Smooth muscle cell (in vitro differentiated cells): ENCODE measurements around the gene CAPN2. TPM values are rescaled to one million over a fixed set of nuclear protein-coding genes. Genes with fewer than 3 reads are reported as not detected.
"Not testable (repeated sequence)": the region's sequence is repeated elsewhere in the genome, so short reads cannot be mapped to it uniquely, and the experiment has no call there.

Experiments used
- DNase-seq: peaks from one replicate; lab custom pipeline; 2025; ENCODE audit not compliant: unreplicated experiment; lab: John Stamatoyannopoulos, UW
- H2AFZ ChIP-seq: fragments of 200-600 bp; sonication (generic); 2 replicates; pipeline ENCODE4 v1.6.0; 2016; ENCODE audit warnings: antibody characterized with exemption, low read depth, mild to moderate bottlenecking
- H3F3A ChIP-seq: fragments of 200-600 bp; sonication (generic); 2 replicates; pipeline ENCODE4 v1.6.0; 2017; ENCODE audit warnings: antibody characterized with exemption, low read depth
- H3K27ac ChIP-seq: fragments of 200-600 bp; sonication (generic); 2 replicates; pipeline ENCODE4 v1.5.1; 2016; ENCODE audit warnings: low read depth, mild to moderate bottlenecking
- H3K27me3 ChIP-seq: fragments of 200-600 bp; sonication (generic); 2 replicates; pipeline ENCODE4 v1.6.1; 2016; ENCODE audit warnings: low read depth, mild to moderate bottlenecking
- H3K36me3 ChIP-seq: fragments of 200-600 bp; sonication (generic); 2 replicates; pipeline ENCODE4 v1.5.1; 2016; ENCODE audit warnings: low read depth
- H3K4me1 ChIP-seq: fragments of 200-600 bp; sonication (generic); 2 replicates; pipeline ENCODE4 v1.5.1; 2016; ENCODE audit warnings: low read depth
- H3K4me2 ChIP-seq: fragments of 200-600 bp; sonication (generic); 2 replicates; pipeline ENCODE4 v1.6.0; 2016; ENCODE audit warnings: mild to moderate bottlenecking
- H3K4me3 ChIP-seq: fragments of 200-600 bp; sonication (generic); 2 replicates; pipeline ENCODE4 v1.5.1; 2016; ENCODE audit warnings: mild to moderate bottlenecking
- H3K79me2 ChIP-seq: fragments of 200-600 bp; sonication (generic); 2 replicates; pipeline ENCODE4 v1.6.0; 2016; ENCODE audit warnings: low read depth, mild to moderate bottlenecking
- H3K9ac ChIP-seq: fragments of 200-600 bp; sonication (generic); 2 replicates; pipeline ENCODE4 v1.6.0; 2016; ENCODE audit warnings: low read depth
- H3K9me3 ChIP-seq: fragments of 200-600 bp; sonication (generic); replicated peaks from 2 replicates; pipeline ENCODE4 v1.5.1; 2016; ENCODE audit warnings: low read depth
- H4K20me1 ChIP-seq: fragments of 200-600 bp; sonication (generic); 2 replicates; pipeline ENCODE4 v1.6.0; 2016; ENCODE audit warnings: low read depth
- WGBS: methylation state at CpG from one replicate; pipeline ENCODE4 v1.1.7; 2016; ENCODE audit warnings: low lambda C conversion rate; 5-methylcytosine and 5-hydroxymethylcytosine counted together
- polyA plus RNA-seq: library from polyadenylated mRNA; unstranded; fragments of >200 nt; fragmentation: Nextera tagmentation; extraction: Ambion mirVana; gene quantifications from 2 replicates; pipeline ENCODE4 v1.2.1, GENCODE V29; 2016
- total RNA-seq: library from RNA; depleted of rRNA; stranded (reverse); fragments of >200 nt; gene quantifications from 2 replicates; pipeline ENCODE4 v1.2.3, GENCODE V29; 2014
- TF ChIP-seq, protein P1 (sequence below): fragments of 200-600 bp; sonication (generic); IDR thresholded peaks from 2 replicates; pipeline ENCODE4 v1.5.1; 2017; ENCODE audit warnings: borderline replicate concordance, mild to moderate bottlenecking, antibody characterized with exemption; ENCODE audit not compliant: insufficient read depth, poor library complexity, severe bottlenecking

CAPN2 gene
- total and polyA plus RNA-seq, 2 experiments from 2014 or later = 182 to 229 TPM

GRCh38 chr1:223802602-223803001, 90.3 kb downstream of the CAPN2 start:
- H4K20me1 ChIP-seq = no peaks in the 10 kb centered on the region
- no peaks in the 10 kb centered on the region for H3K27me3 ChIP-seq
- H3K79me2 ChIP-seq = no peaks in the 10 kb centered on the region
- no peak overlapping the region for H3K27ac ChIP-seq
- H3K4me2 ChIP-seq = no peak overlapping the region
- no peak overlapping the region for H3K4me3 ChIP-seq
- no peak overlapping the region for H3K9ac ChIP-seq
- no peaks in the 10 kb centered on the region for H3F3A ChIP-seq
- no peaks in the 10 kb centered on the region for H3K4me1 ChIP-seq
- no peaks in the 10 kb centered on the region for H3K9me3 ChIP-seq
- no peak for DNase-seq
- H3K36me3 ChIP-seq = peaks cover 39% of the 10 kb centered on the region
- 92% methylated on average over 4 of the region's 4 CpGs for WGBS
- TF ChIP-seq, protein P1, sequence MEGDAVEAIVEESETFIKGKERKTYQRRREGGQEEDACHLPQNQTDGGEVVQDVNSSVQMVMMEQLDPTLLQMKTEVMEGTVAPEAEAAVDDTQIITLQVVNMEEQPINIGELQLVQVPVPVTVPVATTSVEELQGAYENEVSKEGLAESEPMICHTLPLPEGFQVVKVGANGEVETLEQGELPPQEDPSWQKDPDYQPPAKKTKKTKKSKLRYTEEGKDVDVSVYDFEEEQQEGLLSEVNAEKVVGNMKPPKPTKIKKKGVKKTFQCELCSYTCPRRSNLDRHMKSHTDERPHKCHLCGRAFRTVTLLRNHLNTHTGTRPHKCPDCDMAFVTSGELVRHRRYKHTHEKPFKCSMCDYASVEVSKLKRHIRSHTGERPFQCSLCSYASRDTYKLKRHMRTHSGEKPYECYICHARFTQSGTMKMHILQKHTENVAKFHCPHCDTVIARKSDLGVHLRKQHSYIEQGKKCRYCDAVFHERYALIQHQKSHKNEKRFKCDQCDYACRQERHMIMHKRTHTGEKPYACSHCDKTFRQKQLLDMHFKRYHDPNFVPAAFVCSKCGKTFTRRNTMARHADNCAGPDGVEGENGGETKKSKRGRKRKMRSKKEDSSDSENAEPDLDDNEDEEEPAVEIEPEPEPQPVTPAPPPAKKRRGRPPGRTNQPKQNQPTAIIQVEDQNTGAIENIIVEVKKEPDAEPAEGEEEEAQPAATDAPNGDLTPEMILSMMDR = no peak
- no peak overlapping the region for H2AFZ ChIP-seq

DNA sequence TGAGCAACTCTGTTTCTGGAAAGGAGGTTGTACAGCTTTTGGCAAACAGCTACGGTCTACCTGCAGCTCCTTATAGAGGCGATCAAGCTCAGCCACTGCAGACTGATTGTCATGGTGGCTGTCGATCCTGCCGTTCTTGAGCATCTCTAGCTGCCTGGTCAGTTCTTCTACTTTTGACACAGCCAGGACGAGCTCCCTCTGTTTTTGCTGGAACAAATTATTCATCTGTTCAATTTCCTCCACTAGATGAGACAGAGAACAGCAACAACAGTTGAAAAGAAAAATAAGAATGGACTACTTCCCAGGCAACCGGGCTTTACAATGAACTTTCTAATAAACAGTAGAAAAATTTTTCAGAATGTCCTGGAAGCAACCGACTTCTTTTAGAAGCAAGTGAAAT, 90.9 kb downstream of the CAPN2 start:
- Histone ChIP-seq H3K4me3 (no peak overlapping the region), H3K79me2 (no peaks in the 10 kb centered on the region), H3K4me2 (no peak overlapping the region), H3K9me3 (no peaks in the 10 kb centered on the region), H3F3A (no peaks in the 10 kb centered on the region), H3K27me3 (no peaks in the 10 kb centered on the region), H3K9ac (no peak overlapping the region), H4K20me1 (no peaks in the 10 kb centered on the region), H3K27ac (no peak overlapping the region), H3K36me3 (peaks cover 39% of the 10 kb centered on the region), H3K4me1 (no peaks in the 10 kb centered on the region), H2AFZ (no peak overlapping the region)
- 96% methylated on average over 7 of the region's 7 CpGs for WGBS
- DNase-seq = no peak
- TF ChIP-seq, protein P1 = no peak

GRCh38 chr1:223809905-223810304, 97.6 kb downstream of the CAPN2 start:
- not testable (repeated sequence) for H3K9ac ChIP-seq, H3K4me2 ChIP-seq, H3K27ac ChIP-seq, DNase-seq, H3K4me1 ChIP-seq, H3K9me3 ChIP-seq, H3F3A ChIP-seq, H3K36me3 ChIP-seq, H3K27me3 ChIP-seq, H2AFZ ChIP-seq, H3K4me3 ChIP-seq
- Histone ChIP-seq H3K79me2 (peaks cover 10% of the 10 kb centered on the region), H4K20me1 (peaks cover 11% of the 10 kb centered on the region)
- WGBS = 86% methylated on average over 4 of the region's 4 CpGs

- TF ChIP-seq, protein P1 = no peak
- WGBS = 88% methylated on average over 2 of the region's 2 CpGs
- H3F3A ChIP-seq = no peaks in the 10 kb centered on the region
- peaks cover 18% of the 10 kb centered on the region for H4K20me1 ChIP-seq
- DNase-seq = no peak
- no peaks in the 10 kb centered on the region for H3K4me1 ChIP-seq
- H3K9ac ChIP-seq = no peak overlapping the region
- peaks cover 17% of the 10 kb centered on the region for H3K79me2 ChIP-seq
- no peak overlapping the region for H3K27ac ChIP-seq
- H3K36me3 ChIP-seq = peaks cover 6% of the 10 kb centered on the region
- H3K4me3 ChIP-seq = no peak overlapping the region
- H3K4me2 ChIP-seq = no peak overlapping the region
- no peak overlapping the region for H2AFZ ChIP-seq
- H3K27me3 ChIP-seq = no peaks in the 10 kb centered on the region
- H3K9me3 ChIP-seq = no peaks in the 10 kb centered on the region
Observed at GRCh38 chr1:223810586-223810985, 98.2 kb downstream of the CAPN2 start.
